Small intestine (tissue), 7 donors: Measurements from ENCODE around the gene SMAD3. TPM values are rescaled to one million over a fixed set of nuclear protein-coding genes. Genes with fewer than 3 reads are reported as not detected.
A peak's percentile ranks its signal among the peaks of the same experiment; 100 is the strongest.

Experiments used
- DNase-seq, 2 donors: peaks; one replicate each; pipeline versions ENCODE4 v3.0.0 to v3.0.0-alpha.2; 2013
- FAIRE-seq: peaks from 2 replicates; lab custom pipeline; 2012; peaks lifted over from hg19 to GRCh38; lab: Jason Lieb, UNC
- H3K27ac ChIP-seq, 3 donors: one replicate each; pipeline ENCODE4 v1.5.1; 2013; ENCODE audit warnings: low read length in 2 of 3, mild to moderate bottlenecking in 2 of 3, control low read depth in 1 of 3, inconsistent platforms in 1 of 3, low read depth in 1 of 3, moderate library complexity in 1 of 3
- H3K27me3 ChIP-seq, 3 donors: one replicate each; pipeline ENCODE4 v1.6.1; 2013; ENCODE audit warnings: low read length in 3 of 3, inconsistent platforms in 1 of 3; ENCODE audit not compliant: control insufficient read depth in 3 of 3, insufficient read depth in 3 of 3
- H3K36me3 ChIP-seq, 3 donors: one replicate each; pipeline ENCODE4 v1.6.1; 2013; ENCODE audit warnings: low read length in 3 of 3, inconsistent platforms in 1 of 3, low read depth in 1 of 3, mild to moderate bottlenecking in 1 of 3, moderate library complexity in 1 of 3; ENCODE audit not compliant: control insufficient read depth in 3 of 3, insufficient read depth in 2 of 3
- H3K4me1 ChIP-seq, 3 donors: one replicate each; pipeline ENCODE4 v1.6.1; 2013; ENCODE audit warnings: low read length in 2 of 3, inconsistent platforms in 1 of 3, low read depth in 1 of 3, mild to moderate bottlenecking in 1 of 3, moderate library complexity in 1 of 3; ENCODE audit not compliant: control insufficient read depth in 3 of 3, insufficient read depth in 2 of 3
- H3K4me3 ChIP-seq, 3 donors: one replicate each; pipeline ENCODE4 v1.5.1; 2013; ENCODE audit warnings: low read length in 3 of 3, control low read depth in 1 of 3, inconsistent platforms in 1 of 3, low read depth in 1 of 3, mild to moderate bottlenecking in 1 of 3, moderate library complexity in 1 of 3
- H3K9me3 ChIP-seq, 2 donors: one replicate each; pipeline ENCODE4 v1.6.1; 2013; ENCODE audit warnings: low read depth in 1 of 2, low read length in 1 of 2; ENCODE audit not compliant: control insufficient read depth in 2 of 2, insufficient read depth in 1 of 2
- WGBS, 3 donors: extraction: QIAGEN DNeasy Blood & Tissue Kit; methylation state at CpG; one replicate each; pipeline ENCODE4 v1.1.7; 2013; 5-methylcytosine and 5-hydroxymethylcytosine counted together
- polyA plus RNA-seq, 4 donors: library from polyadenylated mRNA; stranded (reverse) in 3 of 4; unstranded in 1 of 4; fragments of 200-250 nt in 3 of 4; fragments of 120-200 nt in 1 of 4; gene quantifications; one replicate each; pipeline versions ENCODE4 v1.2.1 to v1.2.3, GENCODE V29; 2013
- donor health status: healthy with polysubstance abuse.
- donor health status: control.
- donor health status: control.
- donor health status: Bipolar disorder and iron deficiency.
- donor health status: healthy.

Gene SMAD3
- polyA plus RNA-seq, 4 donors = 11.6 to 33.2 (median 14.6) TPM

DNA sequence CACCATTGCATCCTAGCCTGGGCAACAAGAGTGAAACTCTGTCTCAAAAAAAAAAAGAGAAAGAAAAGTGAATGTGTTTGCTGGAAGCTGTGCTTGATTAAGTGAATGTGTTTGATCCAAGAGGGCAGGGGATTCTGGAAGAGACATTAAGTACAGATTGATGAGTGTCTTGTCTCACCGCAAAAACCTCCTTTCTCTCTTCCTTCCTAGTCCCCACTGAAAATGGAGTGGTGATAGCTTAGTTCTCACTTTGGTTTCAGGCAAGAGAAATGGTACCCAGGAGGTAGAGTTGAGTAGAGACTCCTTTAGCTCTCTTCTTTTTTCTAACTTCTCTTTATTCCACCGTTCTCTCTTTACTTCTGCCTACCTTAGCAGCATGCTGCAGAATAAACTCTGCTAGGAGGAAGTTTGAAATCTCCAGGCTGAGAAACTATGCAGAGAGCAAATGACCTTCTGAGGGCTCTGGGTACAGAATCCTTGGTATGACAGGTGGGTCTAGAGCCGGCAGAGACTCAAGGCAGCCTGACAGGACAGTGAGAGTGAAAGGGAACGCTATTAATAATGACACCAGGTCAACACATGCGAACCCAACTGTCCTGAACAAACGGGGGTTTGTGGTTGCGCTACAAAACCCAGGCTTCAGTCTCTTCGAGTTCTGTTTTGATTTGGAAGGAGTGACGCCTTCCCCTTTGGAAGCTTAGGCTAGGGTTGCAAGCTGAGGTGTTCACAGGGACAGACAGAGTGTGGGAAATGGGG lies 74.9 kb downstream of the SMAD3 start:
- 65 to 77% (median 69%) methylated on average over 9 of the region's 9 CpGs for WGBS, 3 donors
- Histone ChIP-seq H3K36me3 (peaks cover 0 to 12% (median 0%) of the 10 kb centered on the region in 3 donors), H3K4me1 (peaks cover 4 to 45% (median 42%) of the 10 kb centered on the region in 3 donors), H3K4me3 (no peak overlapping the region), H3K27ac (no peak overlapping the region), H3K9me3 (no peaks in the 10 kb centered on the region), H3K27me3 (no peaks in the 10 kb centered on the region)
- FAIRE-seq (no peak), DNase-seq (no peak)

DNA sequence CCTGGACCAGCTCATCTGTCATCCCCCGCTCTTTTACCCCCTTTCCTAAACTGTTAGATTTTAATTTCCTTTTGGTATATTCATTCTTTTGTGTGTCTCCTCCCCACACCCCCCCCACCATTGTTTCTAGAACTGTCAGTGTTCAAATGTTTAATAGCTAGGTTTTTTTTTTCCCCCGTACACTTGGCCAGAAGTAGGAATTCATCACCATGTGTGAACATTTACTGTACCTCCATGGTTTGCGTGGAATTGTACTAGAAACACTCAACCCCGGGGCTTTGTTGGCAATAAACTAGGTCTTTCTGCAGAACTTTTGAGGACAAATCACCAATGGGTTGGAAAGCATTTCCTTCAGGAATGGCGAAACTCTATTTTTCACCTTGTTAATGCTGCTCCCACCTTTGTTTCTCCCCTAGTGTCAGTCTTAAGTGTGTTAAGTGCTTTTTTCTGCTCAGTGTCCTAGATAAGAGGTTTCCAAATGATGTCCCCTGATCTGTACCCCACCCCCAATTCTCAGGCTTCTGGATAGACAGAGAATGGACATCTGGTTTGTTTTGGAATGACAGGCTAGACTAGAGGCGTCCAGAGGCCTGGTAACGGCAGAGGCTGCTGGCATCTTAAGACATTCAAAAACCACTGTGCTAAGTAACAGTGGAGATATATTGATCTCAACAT lies 76.8 kb downstream of the SMAD3 start:
- H3K36me3 ChIP-seq = peaks cover 0 to 15% (median 0%) of the 10 kb centered on the region in 3 donors
- no peak overlapping the region for H3K4me3 ChIP-seq
- no peak overlapping the region for H3K27ac ChIP-seq
- FAIRE-seq (no peak), DNase-seq (no peak)
- no peaks in the 10 kb centered on the region for H3K27me3 ChIP-seq
- peaks cover 7 to 57% (median 54%) of the 10 kb centered on the region in 3 donors for H3K4me1 ChIP-seq
- H3K9me3 ChIP-seq = no peaks in the 10 kb centered on the region
- whole genome bisulfite sequencing, 3 donors = 80 to 92% (median 91%) methylated on average over 7 of the region's 7 CpGs

DNA sequence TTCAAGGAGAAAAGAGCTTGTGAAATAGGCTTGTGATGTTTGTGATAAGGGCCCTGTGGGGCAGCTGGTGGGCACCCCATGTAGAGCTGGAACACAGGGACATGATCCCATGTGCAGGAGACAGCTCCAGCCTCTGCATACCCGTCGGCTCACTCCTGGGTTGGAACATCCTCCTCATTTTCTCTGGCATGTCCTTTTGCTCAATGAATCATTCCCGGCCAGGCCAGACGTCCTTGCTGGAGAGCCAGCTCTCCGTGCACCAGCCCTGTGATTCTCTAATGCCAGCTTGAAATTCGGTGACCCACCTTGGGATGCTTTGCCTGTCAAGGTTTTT lies 77.3 kb downstream of the SMAD3 start:
- 67 to 84% (median 80%) methylated on average over 6 of the region's 6 CpGs for WGBS, 3 donors
- Histone ChIP-seq H3K9me3 (no peaks in the 10 kb centered on the region), H3K4me3 (no peak overlapping the region), H3K27me3 (no peaks in the 10 kb centered on the region), H3K4me1 (peaks cover 9 to 59% (median 56%) of the 10 kb centered on the region in 3 donors), H3K27ac (no peak overlapping the region), H3K36me3 (peaks cover 0 to 15% (median 0%) of the 10 kb centered on the region in 3 donors)
- FAIRE-seq (no peak), DNase-seq (no peak)

GRCh38 chr15:67143646-67144045 lies 78.2 kb downstream of the SMAD3 start:
- FAIRE-seq = no peak
- H3K4me1 ChIP-seq = peaks cover 10 to 59% (median 57%) of the 10 kb centered on the region in 3 donors
- WGBS, 3 donors = 92 to 94% (median 94%) methylated on average over 6 of the region's 6 CpGs
- no peak for DNase-seq
- no peaks in the 10 kb centered on the region for H3K27me3 ChIP-seq
- H3K4me3 ChIP-seq = no peak overlapping the region
- H3K27ac ChIP-seq = no peak overlapping the region
- H3K36me3 ChIP-seq = peaks cover 0 to 13% (median 0%) of the 10 kb centered on the region in 3 donors
- no peaks in the 10 kb centered on the region for H3K9me3 ChIP-seq

DNA sequence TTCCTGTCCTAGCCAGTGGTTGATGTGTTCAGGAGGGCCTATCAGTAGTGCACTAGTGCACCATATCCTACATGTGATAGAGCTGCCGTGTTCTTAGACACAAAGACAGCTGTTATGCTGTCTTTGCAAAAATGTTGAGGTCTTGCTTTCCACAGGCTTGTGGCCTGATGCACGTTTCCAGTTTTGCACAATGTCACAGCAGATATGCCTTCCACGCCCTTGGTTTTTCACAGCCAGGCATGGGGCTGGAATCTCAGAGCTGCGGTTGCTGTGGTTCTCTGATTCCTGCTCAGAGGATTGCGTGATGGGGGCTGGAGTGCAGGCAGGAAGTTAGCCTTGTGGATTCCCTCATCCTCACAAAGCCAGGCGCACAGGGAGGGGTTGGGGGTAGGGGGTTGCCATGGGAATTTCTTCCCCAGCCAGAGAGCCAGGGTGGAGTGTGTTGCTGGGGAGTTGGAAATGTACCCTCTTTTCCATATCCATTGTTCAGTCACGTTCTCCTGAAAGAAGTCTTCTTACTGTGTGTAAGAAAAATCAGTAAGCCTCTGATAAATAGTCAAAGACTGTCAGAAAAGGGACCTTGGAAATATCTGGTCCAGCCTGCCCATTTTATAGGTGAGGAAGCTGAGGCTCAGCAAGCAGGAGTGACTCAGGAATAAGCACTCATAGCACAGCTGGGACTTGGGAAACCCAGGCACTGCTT lies 79.4 kb downstream of the SMAD3 start:
- 60 to 71% (median 69%) methylated on average over 7 of the region's 7 CpGs for WGBS, 3 donors

GRCh38 chr15:67145312-67145610 lies 79.9 kb downstream of the SMAD3 start:
- Histone ChIP-seq H3K4me1 (peaks cover 10 to 66% (median 57%) of the 10 kb centered on the region in 3 donors), H3K36me3 (peaks cover 0 to 13% (median 0%) of the 10 kb centered on the region in 3 donors), H3K27me3 (no peaks in the 10 kb centered on the region), H3K9me3 (no peaks in the 10 kb centered on the region), H3K27ac (peak overlapping the region in 1 of 3 donors; percentile 91), H3K4me3 (no peak overlapping the region)
- FAIRE-seq = no peak
- DNase-seq = no peak
- WGBS, 3 donors = 76 to 80% (median 79%) methylated on average over 4 of the region's 4 CpGs

More for the DNA sequence above, 79.4 kb downstream of the SMAD3 start:
- Histone ChIP-seq H3K36me3 (peaks cover 0 to 13% (median 0%) of the 10 kb centered on the region in 3 donors), H3K27ac (peak overlapping the region in 1 of 3 donors; percentile 38), H3K9me3 (no peaks in the 10 kb centered on the region), H3K27me3 (no peaks in the 10 kb centered on the region), H3K4me3 (no peak overlapping the region), H3K4me1 (peaks cover 10 to 61% (median 59%) of the 10 kb centered on the region in 3 donors)
- DNase-seq (no peak), FAIRE-seq (no peak)

DNA sequence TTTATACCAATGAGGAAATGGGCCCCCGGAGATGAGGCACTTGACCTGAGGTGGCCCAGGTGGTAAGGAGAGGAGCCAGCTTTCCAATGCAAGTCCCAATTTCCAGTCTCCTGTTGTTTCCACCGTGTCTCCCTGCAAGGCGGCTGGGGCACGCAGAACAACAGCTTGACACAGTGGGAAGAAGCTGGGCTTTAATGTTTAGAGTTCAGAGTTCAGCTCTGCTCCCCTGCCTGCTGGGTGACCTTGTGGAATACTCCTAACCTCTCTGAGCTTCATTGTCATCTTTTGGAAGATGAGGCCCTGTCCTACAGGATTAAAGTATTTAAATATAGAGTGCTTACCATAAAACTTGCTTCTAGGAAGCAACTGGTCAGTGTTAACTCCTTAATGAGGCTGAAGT lies 80.3 kb downstream of the SMAD3 start:
- FAIRE-seq (no peak), DNase-seq (no peak)
- WGBS, 3 donors = 71 to 73% (median 73%) methylated on average over 4 of the region's 4 CpGs

DNA sequence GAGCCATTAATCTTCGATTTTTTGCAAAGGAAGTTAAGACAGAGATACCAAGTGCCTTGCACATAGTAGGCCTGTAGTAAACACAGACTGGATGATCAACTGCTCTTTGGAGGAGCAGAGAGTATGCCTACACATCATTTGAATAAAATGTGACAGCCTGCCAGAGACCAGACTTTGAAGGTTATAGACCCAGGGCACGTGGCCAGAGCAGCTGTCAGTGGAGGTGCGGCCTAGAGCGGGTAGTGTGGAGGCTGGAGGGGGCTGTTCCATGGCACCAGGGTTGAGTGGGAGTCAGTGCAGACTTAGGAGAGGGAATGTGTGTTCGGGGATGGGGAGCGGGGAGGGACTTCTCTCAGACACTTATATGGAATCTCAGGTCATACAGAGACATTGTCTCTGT lies 80.8 kb downstream of the SMAD3 start:
- Histone ChIP-seq H3K4me3 (no peak overlapping the region), H3K27me3 (no peaks in the 10 kb centered on the region), H3K4me1 (peaks cover 12 to 65% (median 54%) of the 10 kb centered on the region in 3 donors), H3K36me3 (peaks cover 0 to 5% (median 0%) of the 10 kb centered on the region in 3 donors), H3K27ac (peak overlapping the region; percentile 69 to 91 (median 75)), H3K9me3 (no peaks in the 10 kb centered on the region)
- DNase-seq (peak; percentile 45 to 66), FAIRE-seq (no peak)
- WGBS, 3 donors = 36 to 52% (median 42%) methylated on average over 6 of the region's 6 CpGs

More for the DNA sequence above, 80.3 kb downstream of the SMAD3 start:
- H3K27me3 ChIP-seq = no peaks in the 10 kb centered on the region
- peaks cover 12 to 65% (median 54%) of the 10 kb centered on the region in 3 donors for H3K4me1 ChIP-seq
- H3K4me3 ChIP-seq = no peak overlapping the region
- H3K27ac ChIP-seq = peak overlapping the region in 2 of 3 donors; percentile 75 to 91
- peaks cover 0 to 9% (median 0%) of the 10 kb centered on the region in 3 donors for H3K36me3 ChIP-seq
- no peaks in the 10 kb centered on the region for H3K9me3 ChIP-seq
